Fibroblast of the aortic adventitia (primary cell): ENCODE results near the gene PRDM16. TPM values are rescaled to one million over a fixed set of nuclear protein-coding genes. Genes with fewer than 3 reads are reported as not detected.
A peak's percentile ranks its signal among the peaks of the same experiment; 100 is the strongest.

Experiments used
- DNase-seq: peaks from one replicate; pipeline ENCODE4 v3.0.0-alpha.2; 2010; ENCODE audit warnings: low read depth
- H3K4me3 ChIP-seq: 2 replicates; pipeline ENCODE4 v1.5.1; 2011; ENCODE audit warnings: low read depth, mild to moderate bottlenecking, control low read depth, low read length, moderate library complexity
- CTCF ChIP-seq: IDR thresholded peaks from 2 replicates; pipeline ENCODE4 v1.5.1; 2011; ENCODE audit warnings: mild to moderate bottlenecking, low read length, control low read depth, inconsistent platforms; ENCODE audit not compliant: insufficient read depth
- total RNA-seq: library from RNA; depleted of rRNA; stranded (reverse); fragments of >200 nt; gene quantifications from 2 replicates; pipeline ENCODE4 v1.2.3, GENCODE V29; 2012; ENCODE audit warnings: low replicate concordance

PRDM16 gene
- total RNA-seq, 1 donor: 11.3 TPM

GRCh38 chr1:3065396-3065795 is 3.6 kb upstream of the PRDM16 start:
- no peak for DNase-seq
- TF ChIP-seq CTCF: no peak
- no peak overlapping the region for H3K4me3 ChIP-seq

- TF ChIP-seq CTCF: no peak
- DNase-seq: no peak
- no peak overlapping the region for H3K4me3 ChIP-seq
Measured at GRCh38 chr1:3065797-3066196, 3.2 kb upstream of the PRDM16 start.

- no peak overlapping the region for H3K4me3 ChIP-seq
- no peak for TF ChIP-seq CTCF
- no peak for DNase-seq
Measured at GRCh38 chr1:3066250-3066711, 2.7 kb upstream of the PRDM16 start.

GRCh38 chr1:3066826-3067225 is 2.2 kb upstream of the PRDM16 start:
- no peak overlapping the region for H3K4me3 ChIP-seq
- TF ChIP-seq CTCF: no peak
- DNase-seq: no peak

DNA sequence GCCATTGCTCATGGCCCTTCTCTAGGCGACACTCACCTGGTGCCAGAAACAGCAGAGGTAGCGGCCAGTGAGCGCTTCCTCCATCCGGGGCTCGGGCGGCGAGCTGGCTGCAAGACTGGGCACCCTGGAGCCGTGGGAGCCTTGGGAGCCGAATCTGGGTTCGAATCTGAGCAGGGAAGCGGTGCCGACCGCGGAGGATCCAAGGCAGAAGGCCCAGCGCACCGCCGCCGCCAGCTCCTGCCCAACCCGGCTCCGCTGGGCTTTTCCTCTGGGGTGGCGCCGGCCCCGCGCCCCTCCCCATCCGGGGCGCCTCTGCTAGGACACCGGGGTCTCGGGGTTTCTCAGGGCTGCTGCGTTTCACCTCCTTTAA is 1.7 kb upstream of the PRDM16 start:
- TF ChIP-seq CTCF: no peak
- H3K4me3 ChIP-seq: no peak overlapping the region
- no peak for DNase-seq

- peak overlapping the region; percentile 63 for H3K4me3 ChIP-seq
- TF ChIP-seq CTCF: no peak
- no peak for DNase-seq
Measured at GRCh38 chr1:3067671-3068563, 1.1 kb upstream of the PRDM16 start.
